Heart left ventricle (tissue), 16 donors: ENCODE results near the gene OPRD1. TPM values are rescaled to one million over a fixed set of nuclear protein-coding genes. Genes with fewer than 3 reads are reported as not detected.

Source experiments
- ATAC-seq, 4 donors: fragments of 200-7000 bp; cut with Tn5 transposase; one replicate each; pipeline ENCODE4 v1.9.1; 2020 to 2022; ENCODE audit warnings: moderate library complexity in 4 of 4, mild to moderate bottlenecking in 3 of 4, moderate number of reproducible peaks in 1 of 4
- DNase-seq, 5 donors: peaks; one replicate each; pipeline ENCODE4 v3.0.0-alpha.2; 2020
- H3K27ac ChIP-seq, 12 donors: fragments of 200-600 bp; sonication (generic) in 4 of 12; one replicate each; pipeline versions ENCODE4 v1.5.0 to v1.8.0; 2016 to 2022; ENCODE audit warnings: mild to moderate bottlenecking in 2 of 12
- H3K27me3 ChIP-seq, 9 donors: fragments of 200-600 bp; sonication (generic) in 2 of 9; one replicate each; pipeline versions ENCODE4 v1.5.1 to v1.8.0; 2016 to 2022; ENCODE audit warnings: mild to moderate bottlenecking in 3 of 9
- H3K36me3 ChIP-seq, 9 donors: fragments of 200-600 bp; sonication (generic) in 2 of 9; one replicate each; pipeline versions ENCODE4 v1.5.0 to v1.8.0; 2018 to 2022; ENCODE audit warnings: mild to moderate bottlenecking in 2 of 9
- H3K4me1 ChIP-seq, 12 donors: fragments of 200-600 bp; sonication (generic) in 4 of 12; one replicate each; pipeline versions ENCODE4 v1.5.0 to v1.8.0; 2016 to 2022; ENCODE audit warnings: mild to moderate bottlenecking in 3 of 12
- H3K4me3 ChIP-seq, 12 donors: fragments of 200-600 bp; sonication (generic) in 4 of 12; one replicate each; pipeline versions ENCODE4 v1.5.0 to v1.8.0; 2017 to 2022; ENCODE audit warnings: mild to moderate bottlenecking in 9 of 12, moderate library complexity in 4 of 12
- H3K9me3 ChIP-seq, 12 donors: fragments of 200-600 bp; sonication (generic) in 4 of 12; one replicate each; pipeline versions ENCODE4 v1.5.0 to v1.8.0; 2016 to 2022; ENCODE audit warnings: mild to moderate bottlenecking in 1 of 12
- POLR2A ChIP-seq, 2 donors: fragments of 450-650 bp; IDR thresholded peaks; one replicate each; pipeline ENCODE4 v1.6.1; 2017; ENCODE audit warnings: antibody characterized with exemption in 2 of 2, mild to moderate bottlenecking in 2 of 2, moderate library complexity in 2 of 2
- WGBS, 4 donors: extraction: QIAGEN DNeasy Blood & Tissue Kit in 2 of 4; methylation state at CpG; one replicate each; pipeline versions ENCODE4 v1.1.5 to v1.1.7; 2013 to 2018; 5-methylcytosine and 5-hydroxymethylcytosine counted together
- intact Hi-C, 10 donors: fragments of 100-400 bp; cut with DNase I; formaldehyde crosslinking; loops; one replicate each; pipeline versions ENCODE4 v1.11.1 to v1.14.2; 2022
- polyA plus RNA-seq, 2 donors: library from polyadenylated mRNA; stranded (reverse); fragments of 200-250 nt; gene quantifications; one replicate each; pipeline ENCODE4 v1.2.3, GENCODE V29; 2013
- total RNA-seq, 9 donors: library from RNA; depleted of rRNA in 2 of 9; stranded (reverse); fragments of >200 nt in 2 of 9; fragmentation: NEBNext Ultra II Directional in 3 of 9; extraction: Animal tissue kit (Norgen Biotek cat#: 25700) in 3 of 9; gene quantifications; one replicate each; pipeline versions ENCODE4 v1.1.0 to v1.2.4, GENCODE V29; 2016 to 2023
- TF ChIP-seq, protein P1 (sequence below), 12 donors: fragments of 200-600 bp; sonication (generic) in 4 of 12; IDR thresholded peaks; one replicate each; pipeline versions ENCODE4 v1.5.0 to v1.8.0; 2018 to 2022; ENCODE audit warnings: antibody characterized with exemption in 12 of 12, mild to moderate bottlenecking in 5 of 12
- donor health status: ischemic (EF 13 %, LVEDD 7.1; RV severe dilation, severe dysfunction).
- donor health status: healthy with polysubstance abuse.
- donor health status: DM: no; HTN: yes; CAD: no.
- donor health status: DM: no; HTN: no; CAD: no.
- donor health status: ischemic (EF 25% LVEDD 6.9; RV normal size, moderate dysfunction).
- donor health status: ischemic (EF 25% LVEDD 5.7; RV mildly dilated, moderate dysfunction).
- donor health status: healthy.
- donor health status: DM: yes; HTN: yes; CAD: no.
- donor health status: ischemic (EF 35%, LVEDD 5.7; RV mildly dilated, moderate dysfunction).
- donor health status: nonischemic (EF 11% LVEDD 7.7; RV severe dilation, severe dysfunction).
- donor health status: DM: yes; HTN: yes; CAD: no.
- donor health status: PGD.
- donor health status: ischemic (EF 29% LVEDD 5.4; RV normal size, mild dysfunction).
- donor health status: nonischemic (EF 23%, LVEDD 6.1; RV moderate dilation, normal function).

The OPRD1 gene
- total and polyA plus RNA-seq, 11 donors, result under 0.01 to 0.02 (median 0.01) TPM; not detected in 7

DNA sequence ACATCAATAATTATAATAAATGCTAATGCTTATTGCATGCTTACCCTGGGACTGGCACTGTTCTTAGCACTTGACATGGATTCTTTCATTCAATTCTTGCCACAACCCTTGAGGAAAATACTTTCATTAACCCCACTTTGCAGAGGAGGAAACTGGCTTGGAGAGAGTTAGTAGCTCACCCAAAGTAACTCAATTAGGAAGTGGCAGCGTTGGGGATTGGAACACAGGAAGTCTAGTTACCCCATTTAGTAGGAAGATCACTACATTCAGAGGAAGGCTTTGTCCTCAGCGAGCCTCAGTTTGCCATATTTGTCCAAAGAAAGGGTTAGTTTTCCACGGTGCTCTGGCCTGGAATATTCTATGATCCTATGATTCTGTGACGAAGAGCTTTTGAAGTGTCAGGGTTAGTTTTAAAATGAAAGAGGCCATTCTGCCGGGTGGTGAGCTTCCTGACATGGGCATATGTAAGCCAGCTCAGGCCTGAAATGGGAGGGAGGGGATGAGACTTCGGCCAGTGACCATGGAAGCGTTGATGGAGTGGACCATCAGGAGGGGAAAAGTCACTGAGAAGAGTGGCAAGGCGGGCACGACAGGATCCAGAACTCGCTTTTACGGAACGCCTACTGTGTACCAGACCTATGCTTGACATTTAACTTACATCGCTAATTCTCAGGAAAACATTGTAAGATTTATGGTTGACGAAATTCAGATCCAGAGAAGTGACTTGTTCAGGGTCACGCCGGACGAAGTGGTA lies 74.2 kb downstream of the OPRD1 start:
- TF ChIP-seq POLR2A (IDR thresholded peaks at IDR 0.05), result no peak
- TF ChIP-seq, protein P1, sequence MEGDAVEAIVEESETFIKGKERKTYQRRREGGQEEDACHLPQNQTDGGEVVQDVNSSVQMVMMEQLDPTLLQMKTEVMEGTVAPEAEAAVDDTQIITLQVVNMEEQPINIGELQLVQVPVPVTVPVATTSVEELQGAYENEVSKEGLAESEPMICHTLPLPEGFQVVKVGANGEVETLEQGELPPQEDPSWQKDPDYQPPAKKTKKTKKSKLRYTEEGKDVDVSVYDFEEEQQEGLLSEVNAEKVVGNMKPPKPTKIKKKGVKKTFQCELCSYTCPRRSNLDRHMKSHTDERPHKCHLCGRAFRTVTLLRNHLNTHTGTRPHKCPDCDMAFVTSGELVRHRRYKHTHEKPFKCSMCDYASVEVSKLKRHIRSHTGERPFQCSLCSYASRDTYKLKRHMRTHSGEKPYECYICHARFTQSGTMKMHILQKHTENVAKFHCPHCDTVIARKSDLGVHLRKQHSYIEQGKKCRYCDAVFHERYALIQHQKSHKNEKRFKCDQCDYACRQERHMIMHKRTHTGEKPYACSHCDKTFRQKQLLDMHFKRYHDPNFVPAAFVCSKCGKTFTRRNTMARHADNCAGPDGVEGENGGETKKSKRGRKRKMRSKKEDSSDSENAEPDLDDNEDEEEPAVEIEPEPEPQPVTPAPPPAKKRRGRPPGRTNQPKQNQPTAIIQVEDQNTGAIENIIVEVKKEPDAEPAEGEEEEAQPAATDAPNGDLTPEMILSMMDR (IDR thresholded peaks at IDR 0.05), result no peak
- intact Hi-C loops, result loop anchor here in 6 of 10 donors (2.0 to 10.0 kb wide), 8 partner anchors 96 to 1821 kb away; partner anchors contain the start of genes RNU11 (in 1 of the 6), SRSF4 (in 1 of the 6), TAF12 (in 1 of the 6) and TMEM200B (in 1 of the 6)
- Histone ChIP-seq H3K4me1 (peaks cover 0 to 55% (median 16%) of the 10 kb centered on the region in 12 donors), H3K36me3 (no peaks in the 10 kb centered on the region), H3K9me3 (no peaks in the 10 kb centered on the region), H3K27ac (peak overlapping the region in 11 of 12 donors; percentile 1 to 90 (median 84)), H3K4me3 (peak overlapping the region in 9 of 12 donors; percentile 60 to 94 (median 82)), H3K27me3 (peaks cover 0 to 10% (median 0%) of the 10 kb centered on the region in 9 donors)
- ATAC-seq (no peak), DNase-seq (no peak)
- WGBS, 4 donors, result 64 to 70% (median 67%) methylated on average over 17 of the region's 17 CpGs

DNA sequence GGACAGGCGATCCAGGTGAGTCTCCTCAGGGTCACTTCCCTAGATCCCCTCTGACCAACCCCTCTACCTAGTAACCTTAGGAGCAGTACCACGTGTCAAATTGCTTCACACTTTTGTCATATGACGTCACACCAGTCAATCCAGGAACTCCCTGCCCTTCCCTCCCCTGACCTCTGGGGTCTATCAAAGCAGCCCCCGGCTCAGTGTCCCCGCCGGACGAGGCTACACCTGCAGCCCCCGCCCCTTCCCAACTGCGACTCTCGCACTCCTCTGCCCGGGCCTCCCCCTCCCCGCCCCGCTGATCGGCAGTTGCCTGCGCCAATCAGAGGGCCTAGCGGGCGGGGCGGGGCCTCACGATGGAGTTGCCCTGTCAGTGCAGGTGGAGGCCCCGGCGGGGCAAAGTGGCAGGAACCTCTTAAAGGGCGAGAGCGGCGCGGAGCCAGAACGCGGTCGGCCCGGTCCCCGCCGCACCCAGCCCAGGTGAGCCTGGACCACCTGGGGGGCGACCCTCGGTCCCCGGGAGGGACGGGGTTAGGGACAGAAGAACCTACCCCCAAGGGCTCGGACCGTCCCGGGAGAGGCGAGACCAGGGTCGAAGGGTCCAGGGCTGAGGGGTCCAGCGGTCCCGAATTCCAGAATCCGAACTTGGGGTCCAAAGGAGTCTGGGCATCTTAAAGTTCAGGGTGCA lies 74.9 kb downstream of the OPRD1 start:
- 2% methylated on average over 28 to 43 of the region's 43 CpGs for WGBS, 4 donors
- intact Hi-C loops, result loop anchor here in 6 of 10 donors (5.0 to 10.0 kb wide), 7 partner anchors 95 to 1820 kb away; partner anchors contain the start of genes RNU11 (in 1 of the 6), SRSF4 (in 1 of the 6), TAF12 (in 1 of the 6) and TMEM200B (in 1 of the 6)
- peaks cover 0 to 55% (median 16%) of the 10 kb centered on the region in 12 donors for H3K4me1 ChIP-seq

DNA sequence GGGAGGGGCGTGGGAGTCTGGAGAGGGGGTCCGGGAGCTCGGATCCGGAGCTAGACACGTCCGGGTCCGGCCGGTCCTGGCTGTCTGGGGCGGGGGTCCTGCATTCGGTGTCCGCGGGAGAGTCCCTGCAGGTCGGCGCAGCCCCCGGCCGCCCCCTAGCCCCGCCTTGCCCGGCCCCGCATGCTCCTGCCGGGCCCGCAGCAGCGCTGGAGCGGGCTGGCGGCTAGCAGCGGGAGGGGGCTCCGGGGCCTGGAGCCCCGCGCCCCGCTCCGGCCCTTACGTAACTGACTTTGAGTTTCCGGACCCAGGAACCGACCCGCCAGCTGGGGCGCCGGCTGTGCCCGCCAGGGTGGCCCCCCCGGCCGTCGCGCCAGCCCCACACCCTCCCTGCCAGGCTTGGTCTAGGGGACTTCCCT lies 75.5 kb downstream of the OPRD1 start:
- intact Hi-C loops, result loop anchor here in 6 of 10 donors (5.0 to 10.0 kb wide), 7 partner anchors 95 to 1820 kb away; partner anchors contain the start of genes RNU11 (in 1 of the 6), SRSF4 (in 1 of the 6), TAF12 (in 1 of the 6) and TMEM200B (in 1 of the 6)

More for the DNA sequence above, 74.9 kb downstream of the OPRD1 start:
- Histone ChIP-seq H3K36me3 (no peaks in the 10 kb centered on the region), H3K27me3 (peaks cover 0 to 10% (median 0%) of the 10 kb centered on the region in 9 donors), H3K4me3 (peak overlapping the region; percentile 60 to 94 (median 87)), H3K27ac (peak overlapping the region; percentile 53 to 90 (median 84)), H3K9me3 (no peaks in the 10 kb centered on the region)
- DNase-seq, result peak; percentile 83 to 94 (median 87)
- ATAC-seq, result peak; percentile 76 to 85 (median 82)
- TF ChIP-seq POLR2A (IDR thresholded peaks at IDR 0.05), result peak; percentile 54 to 70
- TF ChIP-seq, protein P1 (IDR thresholded peaks at IDR 0.05), result no peak

More for the DNA sequence above, 75.5 kb downstream of the OPRD1 start:
- ATAC-seq (peak in 3 of 4 donors; percentile 11 to 30 (median 11)), DNase-seq (peak in 4 of 5 donors; percentile 23 to 37 (median 34))
- peak overlapping the region; percentile 53 to 90 (median 84) for H3K27ac ChIP-seq
- H3K4me3 ChIP-seq, result peak overlapping the region; percentile 60 to 94 (median 87)
- 0 to 1% (median 0%) methylated on average over 21 to 41 of the region's 41 CpGs for WGBS, 4 donors
- H3K4me1 ChIP-seq, result peaks cover 0 to 52% (median 14%) of the 10 kb centered on the region in 12 donors
- TF ChIP-seq, protein P1 (IDR thresholded peaks at IDR 0.05), result no peak
- TF ChIP-seq POLR2A (IDR thresholded peaks at IDR 0.05), result no peak
- no peaks in the 10 kb centered on the region for H3K36me3 ChIP-seq
- peaks cover 0 to 10% (median 0%) of the 10 kb centered on the region in 9 donors for H3K27me3 ChIP-seq
- no peaks in the 10 kb centered on the region for H3K9me3 ChIP-seq
